ENCODE results near the gene ADGRB3.
"Not testable (repeated sequence)": the region's sequence is repeated elsewhere in the genome, so short reads cannot be mapped to it uniquely, and the experiment has no call there.

ADGRB3 gene

GRCh38 chr6:68852791-68853190 is 217.7 kb downstream of the ADGRB3 start:
- no peak for DNase-seq

GRCh38 chr6:68859233-68859632 is 224.2 kb downstream of the ADGRB3 start:
- no peak for DNase-seq

GRCh38 chr6:68868646-68869045 is 233.6 kb downstream of the ADGRB3 start:
- no peak for DNase-seq

GRCh38 chr6:68873236-68873635 is 238.2 kb downstream of the ADGRB3 start:
- no peak for DNase-seq

- no peak for DNase-seq
Observed at GRCh38 chr6:68874747-68875146, 239.7 kb downstream of the ADGRB3 start.

GRCh38 chr6:68875403-68875802 is 240.3 kb downstream of the ADGRB3 start:
- no peak for DNase-seq

- no peak for DNase-seq
Observed at GRCh38 chr6:68876792-68877493, 241.9 kb downstream of the ADGRB3 start.

GRCh38 chr6:68880050-68880813 is 245.2 kb downstream of the ADGRB3 start:
- DNase-seq, result no peak

- DNase-seq, result not testable (repeated sequence)
Observed at GRCh38 chr6:68883325-68883724, 248.2 kb downstream of the ADGRB3 start.

GRCh38 chr6:68891419-68891818 is 256.3 kb downstream of the ADGRB3 start:
- DNase-seq, result no peak

GRCh38 chr6:68892452-68892851 is 257.4 kb downstream of the ADGRB3 start:
- DNase-seq, result no peak

- no peak for DNase-seq
Observed at GRCh38 chr6:68895929-68896328, 260.8 kb downstream of the ADGRB3 start.

GRCh38 chr6:68901044-68901443 is 266.0 kb downstream of the ADGRB3 start:
- DNase-seq, result no peak

- DNase-seq, result no peak
Observed at GRCh38 chr6:68911334-68911733, 276.3 kb downstream of the ADGRB3 start.

- no peak for DNase-seq
Observed at GRCh38 chr6:68911811-68912210, 276.7 kb downstream of the ADGRB3 start.

GRCh38 chr6:68912805-68913204 is 277.7 kb downstream of the ADGRB3 start:
- not testable (repeated sequence) for DNase-seq

- no peak for DNase-seq
Observed at GRCh38 chr6:68915586-68915985, 280.5 kb downstream of the ADGRB3 start.

- DNase-seq, result no peak
Observed at GRCh38 chr6:68919537-68919936, 284.5 kb downstream of the ADGRB3 start.

GRCh38 chr6:68941345-68941744 is 306.3 kb downstream of the ADGRB3 start:
- no peak for DNase-seq

GRCh38 chr6:68947721-68948120 is 312.6 kb downstream of the ADGRB3 start:
- DNase-seq, result no peak

GRCh38 chr6:68951270-68951669 is 316.2 kb downstream of the ADGRB3 start:
- DNase-seq, result no peak

- DNase-seq, result no peak
Observed at GRCh38 chr6:68958327-68958726, 323.2 kb downstream of the ADGRB3 start.

GRCh38 chr6:68967549-68968300 is 332.6 kb downstream of the ADGRB3 start:
- peak; percentile 65 for DNase-seq

GRCh38 chr6:68968301-68968649 is 333.2 kb downstream of the ADGRB3 start:
- DNase-seq, result no peak
